Activated CD4-positive, alpha-beta T cell treated with anti-CD3 and anti-CD28 coated beads, Interleukin-2, amount 10 ng/mL, durations not matched to agents 24 days and 14 days (primary cell): ENCODE results near the gene ARMC7. TPM values are rescaled to one million over a fixed set of nuclear protein-coding genes. Genes with fewer than 3 reads are reported as not detected.
"Not testable (repeated sequence)": the region's sequence is repeated elsewhere in the genome, so short reads cannot be mapped to it uniquely, and the experiment has no call there.

Experiments
- DNase-seq: peaks from one replicate; pipeline ENCODE4 v3.0.0; 2022
- H3K27ac Mint-ChIP-seq: one replicate; pipeline ENCODE4 v1.8.0; 2022; ENCODE audit warnings: mild to moderate bottlenecking, mixed read lengths
- H3K27me3 Mint-ChIP-seq: one replicate; pipeline ENCODE4 v1.8.0; 2022; ENCODE audit warnings: mixed read lengths
- H3K36me3 Mint-ChIP-seq: one replicate; pipeline ENCODE4 v1.8.0; 2022; ENCODE audit warnings: low read depth, mild to moderate bottlenecking, mixed read lengths
- H3K4me1 Mint-ChIP-seq: one replicate; pipeline ENCODE4 v1.8.0; 2021; ENCODE audit warnings: mixed read lengths
- H3K4me3 Mint-ChIP-seq: one replicate; pipeline ENCODE4 v1.8.0; 2022; ENCODE audit warnings: mild to moderate bottlenecking, moderate library complexity, mixed read lengths
- H3K9me3 Mint-ChIP-seq: one replicate; pipeline ENCODE4 v1.8.0; 2021; ENCODE audit warnings: mixed read lengths
- intact Hi-C: fragments of 100-400 bp; cut with micrococcal nuclease; formaldehyde crosslinking; loops from one replicate; pipeline ENCODE4 v1.15.1; 2023
- total RNA-seq: library from RNA; stranded (reverse); gene quantifications from 2 replicates; pipeline ENCODE4 v1.2.3, GENCODE V29; 2022

ARMC7 gene
- total RNA-seq, 1 donor from 2014 or later = 11.2 TPM

GRCh38 chr17:75071478-75072271, 38.1 kb upstream of the ARMC7 start:
- H3K4me1 Mint-ChIP-seq = peaks cover 12% of the 10 kb centered on the region
- DNase-seq, H3K9me3 Mint-ChIP-seq, H3K36me3 Mint-ChIP-seq, H3K27me3 Mint-ChIP-seq, H3K27ac Mint-ChIP-seq, intact Hi-C loops, H3K4me3 Mint-ChIP-seq: not testable (repeated sequence)

DNA sequence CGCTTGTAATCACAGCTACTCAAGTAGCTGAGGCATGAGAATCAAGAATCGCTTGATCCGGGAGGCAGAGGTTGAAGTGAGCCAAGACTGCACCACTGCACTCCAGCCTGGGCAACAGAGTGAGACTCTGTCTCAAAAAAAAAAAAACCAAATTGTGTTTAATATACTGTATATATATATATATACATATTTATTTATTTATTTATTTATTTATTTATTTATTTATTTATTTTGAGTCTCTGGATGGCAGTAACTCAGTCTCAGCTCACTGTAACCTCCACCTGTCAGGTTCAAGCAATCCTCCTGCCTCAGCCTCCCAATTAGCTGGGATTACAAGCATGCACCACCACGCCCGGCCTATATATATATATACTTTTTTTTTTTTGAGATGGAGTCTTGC, 36.9 kb upstream of the ARMC7 start:
- H3K27ac Mint-ChIP-seq, H3K9me3 Mint-ChIP-seq, H3K4me3 Mint-ChIP-seq: not testable (repeated sequence)

DNA sequence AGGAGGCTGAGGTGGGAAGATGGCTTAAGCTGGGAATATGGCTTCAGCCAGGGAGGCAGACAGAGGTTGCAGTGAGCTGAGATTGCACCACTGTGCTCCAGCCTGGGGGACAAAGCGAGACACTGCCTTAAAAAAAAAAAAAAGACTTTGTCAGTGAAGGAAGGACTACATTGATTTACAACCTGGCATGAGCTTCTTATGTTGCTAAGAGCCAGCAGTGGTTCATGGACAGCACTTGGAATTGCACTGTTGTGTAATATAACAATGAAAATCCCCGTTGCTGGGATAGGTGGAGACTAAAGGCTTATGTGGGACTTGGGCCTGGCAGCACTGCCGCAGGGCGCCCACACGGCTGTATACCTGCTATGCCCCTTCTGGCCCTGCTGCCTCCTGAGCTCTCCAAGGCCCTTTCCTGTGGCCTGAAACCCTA, 36.1 kb upstream of the ARMC7 start:
- intact Hi-C loops = no loop called here
- Mint-ChIP-seq H3K4me1 (peaks cover 12% of the 10 kb centered on the region), H3K27me3 (no peaks in the 10 kb centered on the region), H3K36me3 (no peaks in the 10 kb centered on the region), H3K27ac (no peak overlapping the region), H3K9me3 (no peaks in the 10 kb centered on the region), H3K4me3 (no peak overlapping the region)
- DNase-seq = no peak

More for the DNA sequence above, 36.9 kb upstream of the ARMC7 start:
- H3K27me3 Mint-ChIP-seq, intact Hi-C loops, H3K36me3 Mint-ChIP-seq, DNase-seq: not testable (repeated sequence)
- peaks cover 13% of the 10 kb centered on the region for H3K4me1 Mint-ChIP-seq

DNA sequence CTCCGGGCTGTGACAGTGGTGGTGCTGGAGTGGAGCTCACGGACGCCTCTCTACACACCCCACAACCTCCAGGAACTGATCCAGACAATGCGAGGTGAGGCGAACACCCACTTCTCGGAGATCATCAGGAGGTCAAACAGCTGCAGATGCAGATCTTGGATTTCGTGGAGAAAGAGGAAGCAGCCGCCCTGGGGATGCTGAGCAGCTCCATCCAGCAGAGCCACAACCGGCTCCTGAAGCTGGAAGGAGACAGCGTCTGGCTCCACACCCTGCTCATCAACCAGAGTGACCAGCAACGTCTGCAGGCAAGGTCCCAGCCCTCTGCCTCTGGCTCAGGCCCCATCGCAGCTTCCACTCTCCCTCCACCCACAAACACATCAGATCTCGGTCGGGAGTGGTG, 35.2 kb upstream of the ARMC7 start:
- no peaks in the 10 kb centered on the region for H3K36me3 Mint-ChIP-seq
- no peak overlapping the region for H3K4me3 Mint-ChIP-seq
- peaks cover 14% of the 10 kb centered on the region for H3K4me1 Mint-ChIP-seq
- no peaks in the 10 kb centered on the region for H3K9me3 Mint-ChIP-seq
- no peak for DNase-seq
- H3K27me3 Mint-ChIP-seq = no peaks in the 10 kb centered on the region
- intact Hi-C loops = no loop called here
- H3K27ac Mint-ChIP-seq = no peak overlapping the region

DNA sequence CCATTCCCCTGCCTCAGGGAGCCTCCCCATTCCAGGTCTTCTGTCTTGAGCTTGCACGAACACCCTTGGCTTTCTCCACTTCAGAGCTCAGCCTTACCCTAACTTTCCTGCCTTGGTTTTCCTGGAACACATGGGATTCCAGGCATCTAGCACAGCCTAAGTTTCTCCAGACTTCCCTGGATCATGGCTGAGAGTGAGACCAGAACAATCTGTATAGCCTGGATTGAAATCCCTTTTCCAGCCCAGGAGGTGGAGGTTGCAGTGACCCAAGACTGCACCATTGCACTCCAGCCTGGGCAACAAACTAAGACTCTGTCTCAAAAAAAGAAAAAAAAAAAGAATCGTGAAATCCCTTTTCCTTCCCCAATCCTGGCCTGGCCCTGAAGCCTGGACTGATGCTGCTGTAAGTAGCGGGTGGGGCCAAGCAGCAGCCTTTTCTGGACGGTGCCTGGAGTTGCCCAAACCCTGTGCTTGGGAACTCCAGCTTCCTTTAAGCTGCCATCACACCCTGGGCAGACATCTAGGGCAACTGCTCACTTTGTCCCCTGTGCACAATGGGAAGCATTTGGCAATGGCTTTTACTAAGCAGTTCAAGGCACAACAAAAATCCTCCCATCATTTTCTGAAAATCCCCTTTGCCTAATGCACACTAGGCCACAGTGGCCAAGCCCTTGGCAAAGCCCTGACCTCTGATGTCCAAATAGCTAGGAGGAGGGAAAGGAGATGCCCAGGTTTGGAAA, 34.0 kb upstream of the ARMC7 start:
- intact Hi-C loops = no loop called here
- no peaks in the 10 kb centered on the region for H3K9me3 Mint-ChIP-seq

GRCh38 chr17:75077072-75077495, 32.7 kb upstream of the ARMC7 start:
- peak overlapping the region; percentile 74 for H3K4me3 Mint-ChIP-seq
- no peaks in the 10 kb centered on the region for H3K36me3 Mint-ChIP-seq
- H3K27me3 Mint-ChIP-seq = no peaks in the 10 kb centered on the region
- no peak overlapping the region for H3K27ac Mint-ChIP-seq
- DNase-seq = no peak
- H3K9me3 Mint-ChIP-seq = no peaks in the 10 kb centered on the region
- intact Hi-C loops = no loop called here
- H3K4me1 Mint-ChIP-seq = peaks cover 14% of the 10 kb centered on the region

More for the DNA sequence above, 34.0 kb upstream of the ARMC7 start:
- no peaks in the 10 kb centered on the region for H3K36me3 Mint-ChIP-seq
- peaks cover 14% of the 10 kb centered on the region for H3K4me1 Mint-ChIP-seq
- no peak overlapping the region for H3K4me3 Mint-ChIP-seq
- H3K27ac Mint-ChIP-seq = no peak overlapping the region
- DNase-seq = no peak
- no peaks in the 10 kb centered on the region for H3K27me3 Mint-ChIP-seq

DNA sequence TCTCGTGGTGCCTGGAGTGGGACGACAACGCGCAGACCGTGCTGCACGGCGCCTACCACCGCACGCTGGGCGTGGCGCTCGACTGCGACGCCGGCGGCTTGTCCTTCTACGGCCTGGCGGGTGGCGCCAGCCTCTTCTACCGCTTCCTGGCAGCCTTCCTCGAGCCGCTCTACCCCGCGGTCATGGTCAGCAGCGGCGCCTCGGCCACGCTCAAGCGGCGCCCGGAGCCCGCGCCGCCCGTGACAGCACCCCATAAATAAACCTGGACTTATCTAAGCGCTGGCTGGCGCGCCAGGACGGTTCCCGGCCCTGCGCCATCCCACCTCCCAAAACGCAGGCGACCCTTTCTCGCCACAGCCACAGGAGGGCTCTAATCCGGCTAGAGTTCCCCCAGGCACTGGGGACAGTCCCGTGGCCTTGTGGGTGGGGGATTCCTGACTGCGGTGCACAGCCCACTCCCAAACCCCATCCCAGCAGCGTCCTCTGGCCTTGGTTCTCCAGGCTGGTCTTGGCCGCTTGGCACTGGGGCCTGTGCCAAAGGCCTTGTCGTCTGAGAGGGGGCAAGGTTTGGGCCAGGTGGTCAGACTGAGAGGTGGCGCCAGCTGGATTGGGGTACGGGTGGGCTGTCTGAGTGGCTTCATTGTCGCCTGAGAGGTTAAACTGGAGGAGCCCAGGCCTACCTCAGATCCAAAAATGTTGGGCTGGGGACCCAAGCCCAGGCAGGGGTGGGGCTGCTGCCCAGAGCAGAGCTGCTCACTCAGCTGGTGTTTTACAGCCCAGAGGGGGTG, 32.1 kb upstream of the ARMC7 start:
- H3K9me3 Mint-ChIP-seq = no peaks in the 10 kb centered on the region
- no peaks in the 10 kb centered on the region for H3K36me3 Mint-ChIP-seq
- H3K27me3 Mint-ChIP-seq = no peaks in the 10 kb centered on the region
- H3K4me3 Mint-ChIP-seq = peak overlapping the region; percentile 74
- DNase-seq = peak; percentile 84
- intact Hi-C loops = no loop called here
- peak overlapping the region; percentile 65 for H3K27ac Mint-ChIP-seq
- H3K4me1 Mint-ChIP-seq = peaks cover 16% of the 10 kb centered on the region

GRCh38 chr17:75078284-75079022, 31.3 kb upstream of the ARMC7 start:
- no peaks in the 10 kb centered on the region for H3K9me3 Mint-ChIP-seq
- intact Hi-C loops = no loop called here
- no peak overlapping the region for H3K4me3 Mint-ChIP-seq
- H3K27me3 Mint-ChIP-seq = no peaks in the 10 kb centered on the region
- DNase-seq = no peak
- H3K36me3 Mint-ChIP-seq = no peaks in the 10 kb centered on the region
- peaks cover 17% of the 10 kb centered on the region for H3K4me1 Mint-ChIP-seq
- no peak overlapping the region for H3K27ac Mint-ChIP-seq

- Mint-ChIP-seq H3K4me1 (peaks cover 19% of the 10 kb centered on the region), H3K9me3 (no peaks in the 10 kb centered on the region), H3K27me3 (no peaks in the 10 kb centered on the region), H3K4me3 (no peak overlapping the region), H3K36me3 (no peaks in the 10 kb centered on the region), H3K27ac (no peak overlapping the region)
- DNase-seq = no peak
- intact Hi-C loops = no loop called here
Measured at GRCh38 chr17:75079023-75079373, 30.8 kb upstream of the ARMC7 start.

GRCh38 chr17:75081611-75082540, 27.9 kb upstream of the ARMC7 start:
- no peak overlapping the region for H3K4me3 Mint-ChIP-seq
- no peaks in the 10 kb centered on the region for H3K27me3 Mint-ChIP-seq
- no peak overlapping the region for H3K27ac Mint-ChIP-seq
- intact Hi-C loops = no loop called here
- no peaks in the 10 kb centered on the region for H3K9me3 Mint-ChIP-seq
- no peaks in the 10 kb centered on the region for H3K36me3 Mint-ChIP-seq
- H3K4me1 Mint-ChIP-seq = peaks cover 28% of the 10 kb centered on the region
- DNase-seq = no peak

GRCh38 chr17:75082683-75083082, 27.1 kb upstream of the ARMC7 start:
- Mint-ChIP-seq H3K4me3 (no peak overlapping the region), H3K4me1 (peaks cover 28% of the 10 kb centered on the region), H3K9me3 (no peaks in the 10 kb centered on the region), H3K36me3 (no peaks in the 10 kb centered on the region), H3K27ac (no peak overlapping the region), H3K27me3 (no peaks in the 10 kb centered on the region)
- intact Hi-C loops = no loop called here
- DNase-seq = no peak

GRCh38 chr17:75084039-75084660, 25.6 kb upstream of the ARMC7 start:
- Mint-ChIP-seq H3K4me1 (peaks cover 28% of the 10 kb centered on the region), H3K9me3 (no peaks in the 10 kb centered on the region), H3K4me3 (no peak overlapping the region), H3K27me3 (no peaks in the 10 kb centered on the region), H3K36me3 (no peaks in the 10 kb centered on the region), H3K27ac (no peak overlapping the region)
- no peak for DNase-seq
- intact Hi-C loops = no loop called here
